Duodenal mucosa (tissue), 2 donors: ENCODE results near the gene WBP2NL.

Experiments used
- H3K27ac ChIP-seq: one replicate; pipeline ENCODE4 v1.7.0; 2013; ENCODE audit warnings: low read depth, low read length
- H3K27me3 ChIP-seq, 2 donors: one replicate each; pipeline ENCODE4 v1.7.0; 2013; ENCODE audit warnings: low read length in 2 of 2, control low read depth in 1 of 2; ENCODE audit not compliant: insufficient read depth in 2 of 2, control insufficient read depth in 1 of 2
- H3K36me3 ChIP-seq, 2 donors: one replicate each; pipeline ENCODE4 v1.7.0; 2013; ENCODE audit warnings: low read length in 2 of 2, control low read depth in 1 of 2; ENCODE audit not compliant: insufficient read depth in 2 of 2, control insufficient read depth in 1 of 2
- H3K4me1 ChIP-seq, 2 donors: one replicate each; pipeline ENCODE4 v1.7.0; 2013; ENCODE audit warnings: low read length in 2 of 2, control low read depth in 1 of 2; ENCODE audit not compliant: insufficient read depth in 2 of 2, control insufficient read depth in 1 of 2
- H3K4me3 ChIP-seq, 2 donors: one replicate each; pipeline ENCODE4 v1.7.0; 2013; ENCODE audit warnings: low read length in 2 of 2, low read depth in 1 of 2
- H3K9ac ChIP-seq, 2 donors: one replicate each; pipeline ENCODE4 v1.7.0; 2013; ENCODE audit warnings: low read length in 2 of 2, low read depth in 1 of 2
- H3K9me3 ChIP-seq, 2 donors: one replicate each; pipeline ENCODE4 v1.7.0; 2013; ENCODE audit warnings: low read length in 2 of 2, control low read depth in 1 of 2; ENCODE audit not compliant: control insufficient read depth in 1 of 2

The WBP2NL gene

DNA sequence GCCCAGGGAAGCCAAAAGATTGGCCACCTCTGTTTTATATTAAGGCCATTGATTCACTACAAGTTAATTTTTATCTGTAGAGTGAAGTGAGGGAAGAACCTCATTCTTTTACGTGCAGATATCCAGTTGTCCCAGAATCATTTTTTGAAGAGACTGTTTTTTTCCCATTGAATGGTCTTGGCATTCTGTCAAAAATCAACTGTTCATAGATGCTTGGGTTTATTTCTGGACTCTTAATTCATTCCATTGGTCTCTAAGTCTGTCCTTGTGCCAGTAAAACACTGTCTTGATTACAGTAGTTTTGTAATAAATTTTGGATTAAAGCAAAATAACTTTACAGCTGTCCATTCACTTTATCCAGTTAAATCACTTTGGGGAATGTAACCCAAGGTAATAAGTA lies 26.8 kb downstream of the WBP2NL start:
- H3K4me1 ChIP-seq, result peaks cover 9 to 11% of the 10 kb centered on the region in 2 donors
- no peak overlapping the region for H3K9ac ChIP-seq
- H3K27me3 ChIP-seq, result no peaks in the 10 kb centered on the region
- no peaks in the 10 kb centered on the region for H3K36me3 ChIP-seq
- H3K4me3 ChIP-seq, result no peak overlapping the region
- H3K27ac ChIP-seq, result no peak overlapping the region
- H3K9me3 ChIP-seq, result no peaks in the 10 kb centered on the region

DNA sequence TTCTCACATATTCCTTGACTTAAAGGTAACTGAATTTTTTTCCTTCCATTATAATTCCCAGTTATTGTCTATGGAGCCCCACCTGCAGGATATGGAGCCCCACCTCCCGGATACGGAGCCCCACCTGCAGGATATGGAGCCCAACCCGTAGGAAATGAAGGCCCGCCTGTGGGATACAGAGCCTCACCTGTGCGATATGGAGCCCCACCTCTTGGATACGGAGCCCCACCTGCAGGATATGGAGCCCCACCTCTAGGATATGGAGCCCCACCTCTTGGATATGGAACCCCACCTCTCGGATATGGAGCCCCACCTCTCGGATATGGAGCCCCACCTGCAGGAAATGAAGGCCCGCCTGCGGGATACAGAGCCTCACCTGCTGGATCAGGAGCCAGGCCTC lies 28.1 kb downstream of the WBP2NL start:
- Histone ChIP-seq H3K9ac (no peak overlapping the region), H3K4me3 (no peak overlapping the region)

DNA sequence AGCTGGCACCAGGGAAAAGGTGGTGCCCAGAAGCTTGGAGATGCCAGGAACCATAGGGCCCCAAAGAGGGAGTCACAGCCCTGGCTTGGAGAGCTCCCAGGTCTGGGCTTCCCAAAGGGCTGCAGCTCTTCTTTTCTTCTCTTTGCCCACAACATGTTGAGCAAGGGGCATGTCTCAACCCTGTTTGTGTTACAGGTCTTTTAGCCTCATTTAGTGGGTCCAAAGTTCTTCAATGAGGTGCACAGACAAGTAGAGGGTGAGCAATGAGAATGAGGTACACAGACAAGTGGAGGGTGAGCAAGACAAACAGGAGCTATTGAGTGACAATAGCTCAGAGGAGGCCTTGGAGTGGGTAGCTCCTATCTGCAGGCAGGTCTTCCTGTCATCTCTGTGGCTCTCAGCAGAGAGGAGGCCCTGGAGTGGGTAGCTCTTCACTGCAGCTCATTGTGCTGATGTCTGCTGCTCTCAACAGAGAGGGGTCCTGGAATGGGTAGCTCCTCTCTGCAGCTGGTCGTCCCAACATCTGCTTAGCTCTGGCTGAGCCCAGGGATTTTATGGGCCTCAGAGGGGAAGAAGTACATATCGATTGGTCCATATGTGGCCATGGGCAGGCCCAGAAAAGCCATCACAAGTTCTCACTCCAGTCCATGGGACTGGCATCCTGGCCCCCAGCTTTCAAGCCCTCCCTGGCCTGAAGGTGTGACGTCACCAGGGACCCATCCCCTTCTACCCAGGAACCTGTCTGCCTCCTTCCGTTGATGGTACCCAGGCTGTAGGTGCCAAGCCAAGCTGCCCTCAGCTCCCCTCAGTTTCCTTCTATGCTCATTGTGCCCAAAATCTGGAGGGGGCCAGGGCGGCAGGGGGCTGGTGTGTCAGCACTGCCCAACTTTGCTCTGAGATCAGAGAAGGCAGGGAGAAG lies 34.9 kb downstream of the WBP2NL start:
- no peak overlapping the region for H3K27ac ChIP-seq
- no peak overlapping the region for H3K9ac ChIP-seq
- H3K36me3 ChIP-seq, result no peaks in the 10 kb centered on the region
- H3K4me3 ChIP-seq, result no peak overlapping the region
- peaks cover 4 to 8% of the 10 kb centered on the region in 2 donors for H3K9me3 ChIP-seq
- no peaks in the 10 kb centered on the region for H3K4me1 ChIP-seq
- no peaks in the 10 kb centered on the region for H3K27me3 ChIP-seq

More for the DNA sequence above, 28.1 kb downstream of the WBP2NL start:
- Histone ChIP-seq H3K27me3 (no peaks in the 10 kb centered on the region), H3K9me3 (no peaks in the 10 kb centered on the region), H3K4me1 (peaks cover 9 to 11% of the 10 kb centered on the region in 2 donors), H3K27ac (no peak overlapping the region), H3K36me3 (no peaks in the 10 kb centered on the region)

- Histone ChIP-seq H3K9ac (no peak overlapping the region), H3K9me3 (peaks cover 4 to 8% of the 10 kb centered on the region in 2 donors), H3K27ac (no peak overlapping the region), H3K36me3 (no peaks in the 10 kb centered on the region), H3K4me1 (no peaks in the 10 kb centered on the region), H3K4me3 (no peak overlapping the region), H3K27me3 (no peaks in the 10 kb centered on the region)
These were observed 36.7 kb downstream of the WBP2NL start for GRCh38 chr22:42035256-42035655.

- H3K27ac ChIP-seq, result no peak overlapping the region
- H3K36me3 ChIP-seq, result no peaks in the 10 kb centered on the region
- no peak overlapping the region for H3K4me3 ChIP-seq
- H3K4me1 ChIP-seq, result no peaks in the 10 kb centered on the region
- no peaks in the 10 kb centered on the region for H3K27me3 ChIP-seq
- peaks cover 8 to 9% of the 10 kb centered on the region in 2 donors for H3K9me3 ChIP-seq
- H3K9ac ChIP-seq, result no peak overlapping the region
These were observed 40.7 kb downstream of the WBP2NL start for GRCh38 chr22:42039271-42039670.

GRCh38 chr22:42041784-42042183 lies 43.2 kb downstream of the WBP2NL start:
- no peak overlapping the region for H3K9ac ChIP-seq
- no peaks in the 10 kb centered on the region for H3K36me3 ChIP-seq
- no peak overlapping the region for H3K4me3 ChIP-seq
- no peaks in the 10 kb centered on the region for H3K27me3 ChIP-seq
- no peaks in the 10 kb centered on the region for H3K4me1 ChIP-seq
- no peak overlapping the region for H3K27ac ChIP-seq
- peaks cover 8 to 9% of the 10 kb centered on the region in 2 donors for H3K9me3 ChIP-seq

DNA sequence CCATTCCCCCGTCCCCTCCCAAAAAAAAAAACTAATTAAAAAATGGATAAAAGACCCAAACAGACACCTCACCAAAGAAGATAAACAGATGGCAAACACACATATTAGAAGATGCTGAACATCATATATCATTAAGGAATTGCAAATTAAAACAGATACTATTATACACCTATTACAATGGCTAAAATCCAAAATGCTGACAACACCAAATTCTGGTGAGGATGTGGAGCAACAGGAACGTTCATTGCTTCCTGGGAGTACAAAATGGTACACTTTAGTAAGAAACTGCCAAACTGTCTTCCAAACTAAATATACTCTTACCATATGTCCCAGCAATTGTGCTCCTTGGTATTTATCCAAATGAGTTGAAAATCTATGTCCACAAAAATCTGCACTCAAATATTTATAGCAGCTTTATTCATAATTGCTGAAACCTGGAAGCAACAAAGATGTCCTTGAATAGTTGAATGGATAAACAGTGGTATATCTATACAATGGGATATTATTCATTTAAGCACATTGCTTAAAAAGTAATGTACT lies 52.1 kb downstream of the WBP2NL start:
- no peaks in the 10 kb centered on the region for H3K9me3 ChIP-seq
- H3K4me1 ChIP-seq, result no peaks in the 10 kb centered on the region
- H3K9ac ChIP-seq, result no peak overlapping the region
- no peak overlapping the region for H3K4me3 ChIP-seq
- no peaks in the 10 kb centered on the region for H3K27me3 ChIP-seq
- no peak overlapping the region for H3K27ac ChIP-seq
- no peaks in the 10 kb centered on the region for H3K36me3 ChIP-seq

DNA sequence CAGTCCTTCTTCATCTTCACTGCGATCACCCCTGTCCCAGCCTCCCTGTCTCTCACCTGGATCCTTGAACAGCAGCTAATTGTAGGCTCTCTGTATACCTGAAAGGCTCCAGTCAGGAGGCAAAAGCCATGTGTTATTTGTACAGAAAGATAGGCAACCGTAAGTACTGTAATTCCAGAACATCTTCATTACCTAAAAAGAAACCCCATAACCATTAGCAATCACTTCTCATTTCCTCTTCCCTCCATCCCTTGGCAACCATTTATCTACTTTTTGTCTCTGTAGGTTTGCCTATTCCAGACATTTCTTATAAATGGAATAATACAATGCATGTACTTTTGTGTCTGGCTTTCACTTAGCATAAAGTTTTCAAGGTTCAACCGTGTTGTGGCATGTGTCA lies 54.2 kb downstream of the WBP2NL start:
- Histone ChIP-seq H3K4me3 (no peak overlapping the region), H3K9ac (no peak overlapping the region), H3K27ac (no peak overlapping the region), H3K36me3 (no peaks in the 10 kb centered on the region), H3K27me3 (no peaks in the 10 kb centered on the region), H3K9me3 (peaks cover 4 to 8% of the 10 kb centered on the region in 2 donors), H3K4me1 (no peaks in the 10 kb centered on the region)

DNA sequence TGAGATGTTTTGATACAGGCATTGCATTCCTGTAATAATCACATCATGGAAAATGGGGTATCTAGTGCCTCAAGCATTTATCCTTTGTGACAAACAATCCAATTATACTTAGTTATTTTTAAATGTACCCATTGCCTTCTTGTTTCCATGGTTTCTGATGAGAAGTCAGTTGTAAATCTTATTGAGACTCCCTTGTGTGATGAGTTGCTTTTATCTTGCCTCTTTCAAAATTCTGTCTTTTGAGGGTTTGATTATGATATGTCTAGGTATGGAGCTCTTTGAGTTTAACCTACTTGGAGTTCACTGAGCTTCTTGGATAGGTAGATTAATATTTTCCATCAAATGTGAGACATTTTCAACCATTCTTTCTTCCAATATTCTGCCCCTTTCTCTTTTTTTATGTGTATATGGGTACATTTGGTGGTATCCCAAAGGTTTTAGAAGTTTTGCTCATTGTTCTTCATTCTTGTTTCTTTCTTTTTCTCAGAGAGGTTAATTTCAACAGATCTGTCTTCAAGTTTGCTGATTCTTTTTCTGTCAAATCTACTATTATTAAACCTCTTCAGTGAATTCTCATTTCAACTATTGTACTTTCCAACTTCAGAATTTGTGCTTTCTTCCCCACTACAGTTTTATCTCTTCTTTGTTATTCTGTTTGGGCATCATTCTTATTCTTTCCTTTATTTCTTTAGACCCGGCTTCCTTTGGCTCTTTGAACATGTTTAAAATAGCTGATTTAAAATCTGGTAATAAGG lies 58.3 kb downstream of the WBP2NL start:
- Histone ChIP-seq H3K27ac (no peak overlapping the region), H3K9ac (no peak overlapping the region), H3K36me3 (peaks cover 25 to 28% of the 10 kb centered on the region in 2 donors), H3K4me3 (no peak overlapping the region), H3K4me1 (no peaks in the 10 kb centered on the region), H3K9me3 (peaks cover 4 to 8% of the 10 kb centered on the region in 2 donors), H3K27me3 (no peaks in the 10 kb centered on the region)

DNA sequence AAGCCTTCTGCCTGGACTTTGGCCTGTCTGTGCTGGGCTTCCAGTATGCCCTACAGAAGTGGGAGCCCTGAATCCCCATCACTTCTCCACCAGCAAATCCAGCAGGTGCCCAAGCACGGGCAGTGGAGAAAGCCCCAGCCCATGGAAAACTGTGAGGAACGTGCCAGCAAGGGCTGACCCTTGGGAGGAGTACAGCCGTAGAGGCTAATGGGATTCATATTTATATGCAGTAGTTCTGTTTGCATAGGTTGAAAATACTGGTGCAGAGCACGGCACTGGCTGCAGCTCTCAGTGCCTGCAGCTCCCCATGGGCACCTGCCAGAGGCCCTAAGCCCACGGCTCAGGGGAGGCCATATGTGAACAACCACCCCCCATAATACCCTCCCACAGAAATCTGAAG lies 61.9 kb downstream of the WBP2NL start:
- Histone ChIP-seq H3K27ac (no peak overlapping the region), H3K27me3 (no peaks in the 10 kb centered on the region), H3K9ac (no peak overlapping the region), H3K36me3 (peaks cover 29 to 43% of the 10 kb centered on the region in 2 donors), H3K4me3 (no peak overlapping the region), H3K4me1 (peaks cover 8 to 9% of the 10 kb centered on the region in 2 donors), H3K9me3 (peaks cover 4 to 8% of the 10 kb centered on the region in 2 donors)
